ENCODE measurements around the gene PITHD1.
"Not testable (repeated sequence)": the region's sequence is repeated elsewhere in the genome, so short reads cannot be mapped to it uniquely, and the experiment has no call there.

PITHD1 gene

GRCh38 chr1:23827717-23828116 lies 49.5 kb downstream of the PITHD1 start:
- no peak for DNase-seq

DNA sequence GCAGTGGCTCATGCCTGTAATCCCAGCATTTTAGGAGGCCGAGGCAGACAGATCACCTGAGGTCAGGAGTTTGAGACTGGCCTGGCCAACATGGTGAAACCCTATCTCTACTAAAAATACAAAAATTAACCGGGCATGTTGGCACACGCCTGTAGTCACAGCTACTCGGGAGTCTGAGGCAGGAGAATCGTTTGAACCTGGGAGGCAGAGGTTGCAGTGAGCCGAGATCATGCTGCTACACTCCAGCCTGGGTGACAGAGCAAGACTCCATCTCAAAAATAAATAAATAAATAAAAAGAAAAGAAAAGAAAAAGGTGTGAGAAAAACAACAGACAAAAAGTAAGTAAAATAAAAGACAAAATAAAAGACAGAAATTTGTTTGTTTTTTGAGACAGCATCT lies 55.9 kb downstream of the PITHD1 start:
- DNase-seq = not testable (repeated sequence)

- peak; percentile 13 for DNase-seq
Measured at GRCh38 chr1:23836037-23836436, 57.8 kb downstream of the PITHD1 start.
